Activated T-helper 2 cell treated with anti-CD3 and anti-CD28 coated beads, Interferon-gamma antibody, Interleukin-2, Interleukin-4, amounts not matched to agents 10 μg/mL and 5 μg/mL and 100 μg/mL, durations not matched to agents 14 hours and 24 hours and 36 hours (primary cell): ENCODE results near the gene SRBD1. TPM values are rescaled to one million over a fixed set of nuclear protein-coding genes. Genes with fewer than 3 reads are reported as not detected.

Source experiments
- DNase-seq: peaks from one replicate; pipeline ENCODE4 v3.0.0; 2021; ENCODE audit warnings: low spot score
- H3K27ac Mint-ChIP-seq: one replicate; pipeline ENCODE4 v1.8.0; 2021; ENCODE audit warnings: mixed read lengths
- H3K27me3 Mint-ChIP-seq: one replicate; pipeline ENCODE4 v1.8.0; 2021; ENCODE audit warnings: low read depth, mixed read lengths
- H3K36me3 Mint-ChIP-seq: one replicate; pipeline ENCODE4 v1.8.0; 2021; ENCODE audit warnings: low read depth, mixed read lengths
- H3K4me1 Mint-ChIP-seq: one replicate; pipeline ENCODE4 v1.8.0; 2021; ENCODE audit warnings: low read depth, mixed read lengths
- H3K4me3 Mint-ChIP-seq: one replicate; pipeline ENCODE4 v1.8.0; 2021; ENCODE audit warnings: low read depth, mild to moderate bottlenecking, moderate library complexity, mixed read lengths
- H3K9me3 Mint-ChIP-seq: one replicate; pipeline ENCODE4 v1.8.0; 2021; ENCODE audit warnings: mixed read lengths
- intact Hi-C: fragments of 100-400 bp; cut with micrococcal nuclease; formaldehyde crosslinking; loops from one replicate; pipeline ENCODE4 v1.15.1; 2023
- total RNA-seq: library from RNA; stranded (reverse); gene quantifications from 2 replicates; pipeline ENCODE4 v1.2.3, GENCODE V29; 2022

Gene SRBD1
- total RNA-seq, 1 donor from 2014 or later: 21.7 TPM

DNA sequence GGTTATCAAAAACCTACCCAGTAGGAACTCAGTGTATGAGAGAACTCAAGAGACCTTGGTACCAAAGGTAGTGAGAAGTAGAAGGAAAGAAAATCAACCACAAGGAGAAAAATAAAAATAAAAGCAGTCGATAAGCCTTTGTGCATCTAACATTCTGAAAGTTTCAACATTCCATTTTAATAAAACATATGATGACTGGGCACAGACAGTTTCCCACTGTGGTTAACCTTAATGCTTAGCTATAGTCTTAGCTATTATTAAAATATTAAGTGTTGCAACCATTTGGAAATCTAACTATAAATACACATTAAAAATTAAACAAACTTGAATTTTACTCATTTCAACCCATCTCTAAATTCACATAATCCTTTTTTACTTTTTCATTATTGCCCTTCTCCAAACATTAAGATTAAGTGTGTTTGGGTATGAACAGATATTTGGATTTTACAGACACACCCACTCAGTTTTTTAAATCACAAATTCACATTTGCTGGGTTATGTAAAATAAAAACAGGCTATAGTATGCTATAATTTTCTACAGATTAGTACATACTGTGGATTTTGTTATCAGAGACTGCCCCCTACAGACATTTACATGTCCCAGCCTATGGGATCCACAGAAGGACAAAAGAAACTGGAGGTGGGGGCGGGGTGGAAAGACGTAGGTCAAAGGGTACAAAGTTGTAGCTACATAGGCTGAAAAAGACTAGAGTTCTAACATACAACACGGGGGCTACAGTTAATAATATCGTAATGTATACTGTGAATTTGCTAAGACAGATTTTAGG lies 32.8 kb downstream of the SRBD1 start:
- H3K4me3 Mint-ChIP-seq: no peak overlapping the region
- peaks cover 10% of the 10 kb centered on the region for H3K4me1 Mint-ChIP-seq
- H3K9me3 Mint-ChIP-seq: no peaks in the 10 kb centered on the region
- peaks cover 15% of the 10 kb centered on the region for H3K36me3 Mint-ChIP-seq
- H3K27me3 Mint-ChIP-seq: no peaks in the 10 kb centered on the region
- intact Hi-C loops: loop anchor here (2.0 kb wide), 1 partner anchor 597 kb away; no protein-coding TSS in a partner anchor
- H3K27ac Mint-ChIP-seq: no peak overlapping the region
- no peak for DNase-seq

DNA sequence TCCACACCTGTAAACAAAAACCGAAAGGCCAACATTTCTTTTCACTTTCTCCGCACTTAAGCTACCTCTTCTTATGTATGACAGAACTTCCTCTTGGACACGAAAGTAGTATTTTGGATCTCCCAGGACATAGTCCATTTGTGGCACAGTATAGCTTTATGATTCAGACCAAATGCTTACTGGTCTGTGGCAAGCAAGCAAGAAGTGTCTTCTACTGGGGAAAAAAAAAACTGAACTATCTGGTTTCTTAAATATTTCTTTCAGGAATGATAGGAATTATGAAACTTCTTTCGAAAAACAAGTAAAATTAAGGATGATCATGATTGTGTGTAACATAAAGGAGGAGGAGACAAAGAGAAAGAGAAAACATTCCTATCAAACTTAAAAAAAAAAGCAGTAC lies 33.6 kb downstream of the SRBD1 start:
- peaks cover 22% of the 10 kb centered on the region for H3K36me3 Mint-ChIP-seq
- H3K4me1 Mint-ChIP-seq: peaks cover 10% of the 10 kb centered on the region
- H3K9me3 Mint-ChIP-seq: no peaks in the 10 kb centered on the region
- DNase-seq: no peak
- H3K4me3 Mint-ChIP-seq: no peak overlapping the region
- H3K27me3 Mint-ChIP-seq: no peaks in the 10 kb centered on the region
- intact Hi-C loops: no loop called here
- no peak overlapping the region for H3K27ac Mint-ChIP-seq

- H3K27me3 Mint-ChIP-seq: no peaks in the 10 kb centered on the region
- peaks cover 10% of the 10 kb centered on the region for H3K9me3 Mint-ChIP-seq
- no peak for DNase-seq
- intact Hi-C loops: no loop called here
- no peak overlapping the region for H3K27ac Mint-ChIP-seq
- H3K36me3 Mint-ChIP-seq: peaks cover 32% of the 10 kb centered on the region
- no peak overlapping the region for H3K4me3 Mint-ChIP-seq
- H3K4me1 Mint-ChIP-seq: peaks cover 12% of the 10 kb centered on the region
These were observed 35.2 kb downstream of the SRBD1 start for GRCh38 chr2:45575881-45576280.

GRCh38 chr2:45572979-45573378 lies 38.1 kb downstream of the SRBD1 start:
- Mint-ChIP-seq H3K9me3 (peaks cover 10% of the 10 kb centered on the region), H3K4me3 (no peak overlapping the region), H3K27me3 (no peaks in the 10 kb centered on the region), H3K4me1 (peaks cover 24% of the 10 kb centered on the region), H3K36me3 (peaks cover 52% of the 10 kb centered on the region), H3K27ac (no peak overlapping the region)
- intact Hi-C loops: no loop called here
- DNase-seq: no peak

DNA sequence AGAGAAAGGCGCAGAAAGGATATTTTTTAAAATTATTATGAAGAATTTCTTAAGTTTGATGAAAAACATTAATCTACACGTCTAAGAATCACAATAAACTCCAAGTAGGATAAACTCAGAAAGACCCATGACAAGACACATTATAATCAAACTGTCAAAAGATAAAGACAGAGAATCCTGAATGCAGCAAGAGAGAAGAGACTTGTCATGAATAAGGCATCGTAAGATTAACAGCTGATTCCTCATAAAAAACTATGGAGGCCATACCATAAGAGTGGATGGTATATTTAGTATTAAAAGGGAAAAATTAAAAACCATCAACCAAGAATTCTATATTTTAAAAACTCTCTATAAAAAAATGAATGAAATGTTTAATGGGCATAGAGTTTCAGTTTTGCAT lies 39.1 kb downstream of the SRBD1 start:
- Mint-ChIP-seq H3K36me3 (peaks cover 50% of the 10 kb centered on the region), H3K27me3 (no peaks in the 10 kb centered on the region), H3K9me3 (peaks cover 10% of the 10 kb centered on the region), H3K27ac (no peak overlapping the region), H3K4me1 (peaks cover 25% of the 10 kb centered on the region), H3K4me3 (no peak overlapping the region)
- DNase-seq: no peak
- intact Hi-C loops: no loop called here

GRCh38 chr2:45570671-45571334 lies 40.3 kb downstream of the SRBD1 start:
- Mint-ChIP-seq H3K4me1 (peaks cover 29% of the 10 kb centered on the region), H3K27ac (no peak overlapping the region), H3K9me3 (peaks cover 10% of the 10 kb centered on the region), H3K36me3 (peaks cover 56% of the 10 kb centered on the region), H3K4me3 (no peak overlapping the region), H3K27me3 (no peaks in the 10 kb centered on the region)
- intact Hi-C loops: no loop called here
- DNase-seq: no peak

DNA sequence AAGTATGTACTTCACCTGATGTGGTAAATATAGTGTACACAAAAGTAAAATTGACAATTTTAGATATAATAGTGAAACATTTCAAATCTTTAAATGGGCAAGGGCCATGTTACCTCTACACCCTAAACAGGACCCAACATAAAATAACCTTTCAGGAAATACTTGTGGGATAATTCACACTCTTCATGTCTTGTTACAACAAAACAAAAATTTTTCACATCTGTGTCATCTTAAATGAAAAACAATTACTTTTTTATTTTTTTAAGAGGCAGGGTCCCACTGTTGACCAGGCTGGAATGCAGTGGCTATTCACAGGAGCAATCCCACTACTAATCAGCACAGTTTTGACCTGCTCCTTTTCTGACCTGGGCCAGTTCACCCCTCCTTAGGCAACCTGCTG lies 42.1 kb downstream of the SRBD1 start:
- peaks cover 34% of the 10 kb centered on the region for H3K4me1 Mint-ChIP-seq
- no peaks in the 10 kb centered on the region for H3K27me3 Mint-ChIP-seq
- DNase-seq: no peak
- H3K27ac Mint-ChIP-seq: peak overlapping the region; percentile 38
- H3K36me3 Mint-ChIP-seq: peaks cover 69% of the 10 kb centered on the region
- intact Hi-C loops: loop anchor here (1.0 to 10.0 kb wide), 4 partner anchors 15 to 994 kb away; no protein-coding TSS in a partner anchor
- peaks cover 10% of the 10 kb centered on the region for H3K9me3 Mint-ChIP-seq
- no peak overlapping the region for H3K4me3 Mint-ChIP-seq

- Mint-ChIP-seq H3K4me1 (peaks cover 36% of the 10 kb centered on the region), H3K9me3 (peaks cover 10% of the 10 kb centered on the region), H3K27ac (peak overlapping the region; percentile 92), H3K4me3 (peak overlapping the region; percentile 64), H3K36me3 (peaks cover 69% of the 10 kb centered on the region), H3K27me3 (no peaks in the 10 kb centered on the region)
- intact Hi-C loops: loop anchor here (1.0 to 10.0 kb wide), 4 partner anchors 14 to 993 kb away; no protein-coding TSS in a partner anchor
- DNase-seq: no peak
These were observed 42.9 kb downstream of the SRBD1 start for GRCh38 chr2:45567974-45568789.

- DNase-seq: no peak
- H3K36me3 Mint-ChIP-seq: peaks cover 70% of the 10 kb centered on the region
- peaks cover 36% of the 10 kb centered on the region for H3K4me1 Mint-ChIP-seq
- H3K9me3 Mint-ChIP-seq: peaks cover 10% of the 10 kb centered on the region
- H3K27me3 Mint-ChIP-seq: no peaks in the 10 kb centered on the region
- peak overlapping the region; percentile 92 for H3K27ac Mint-ChIP-seq
- intact Hi-C loops: loop anchor here (10.0 kb wide), 2 partner anchors 733 to 993 kb away; no protein-coding TSS in a partner anchor
- peak overlapping the region; percentile 64 for H3K4me3 Mint-ChIP-seq
These were observed 43.6 kb downstream of the SRBD1 start for GRCh38 chr2:45567288-45567963.

DNA sequence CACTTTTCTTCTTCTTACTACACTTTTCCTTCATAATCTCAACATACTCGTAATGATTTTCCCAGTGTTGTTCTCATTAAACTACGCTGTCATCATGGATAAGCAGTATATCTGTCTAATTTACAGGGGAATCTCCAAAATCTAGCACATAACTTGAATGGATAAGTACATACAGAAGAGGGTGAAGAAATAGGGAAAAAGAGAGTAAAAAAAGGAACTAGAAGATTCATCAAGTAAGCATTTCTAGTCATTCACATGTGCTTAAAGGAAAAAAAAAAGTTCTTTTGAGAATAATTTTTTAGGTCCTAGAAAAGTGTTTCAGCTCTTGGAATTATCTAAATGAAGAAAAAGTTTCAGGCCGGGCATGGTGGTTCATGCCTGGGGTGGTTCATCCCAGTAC lies 51.6 kb downstream of the SRBD1 start:
- Mint-ChIP-seq H3K4me1 (peaks cover 22% of the 10 kb centered on the region), H3K27ac (no peak overlapping the region), H3K27me3 (no peaks in the 10 kb centered on the region), H3K4me3 (no peak overlapping the region), H3K9me3 (no peaks in the 10 kb centered on the region), H3K36me3 (peaks cover 39% of the 10 kb centered on the region)
- intact Hi-C loops: no loop called here
- DNase-seq: no peak

DNA sequence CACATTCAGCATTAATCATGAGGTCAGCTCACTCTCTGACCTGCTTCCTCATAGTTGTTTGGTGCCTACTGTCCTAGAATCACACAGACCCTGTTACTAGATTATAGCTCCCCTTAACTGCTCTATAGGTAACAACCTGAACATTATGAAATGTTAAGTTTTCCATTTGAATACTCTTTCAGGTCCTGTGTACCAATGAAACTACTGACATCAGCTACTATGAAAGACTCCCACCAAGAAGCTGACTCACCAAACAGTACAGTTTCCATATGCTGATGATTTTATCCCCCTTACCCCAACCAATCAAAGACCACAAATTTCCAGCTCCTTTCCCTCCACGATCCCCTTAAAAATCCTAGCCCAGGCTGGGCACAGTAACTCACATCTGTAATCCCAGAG lies 56.3 kb downstream of the SRBD1 start:
- DNase-seq: no peak
- Mint-ChIP-seq H3K27ac (peak overlapping the region; percentile 89), H3K9me3 (no peaks in the 10 kb centered on the region), H3K27me3 (no peaks in the 10 kb centered on the region), H3K4me1 (peaks cover 36% of the 10 kb centered on the region), H3K36me3 (peaks cover 48% of the 10 kb centered on the region), H3K4me3 (no peak overlapping the region)
- intact Hi-C loops: loop anchor here (1.0 kb wide), 2 partner anchors 14 to 57 kb away; no protein-coding TSS in a partner anchor
